B cell (primary cell): ENCODE results near the gene ANAPC2.

Source experiments
- EZH2 ChIP-seq: IDR thresholded peaks from 2 replicates; pipeline ENCODE4 v1.6.1; 2012; ENCODE audit warnings: borderline replicate concordance, low read depth, mild to moderate bottlenecking, moderate library complexity, low read length; ENCODE audit not compliant: insufficient read depth, poor library complexity, severe bottlenecking
- TF ChIP-seq, protein P1 (sequence below): fragments of 200-600 bp; IDR thresholded peaks from one replicate; pipeline ENCODE4 v1.8.0; 2022; ENCODE audit warnings: antibody characterized with exemption, mild to moderate bottlenecking

- TF ChIP-seq, protein P1, sequence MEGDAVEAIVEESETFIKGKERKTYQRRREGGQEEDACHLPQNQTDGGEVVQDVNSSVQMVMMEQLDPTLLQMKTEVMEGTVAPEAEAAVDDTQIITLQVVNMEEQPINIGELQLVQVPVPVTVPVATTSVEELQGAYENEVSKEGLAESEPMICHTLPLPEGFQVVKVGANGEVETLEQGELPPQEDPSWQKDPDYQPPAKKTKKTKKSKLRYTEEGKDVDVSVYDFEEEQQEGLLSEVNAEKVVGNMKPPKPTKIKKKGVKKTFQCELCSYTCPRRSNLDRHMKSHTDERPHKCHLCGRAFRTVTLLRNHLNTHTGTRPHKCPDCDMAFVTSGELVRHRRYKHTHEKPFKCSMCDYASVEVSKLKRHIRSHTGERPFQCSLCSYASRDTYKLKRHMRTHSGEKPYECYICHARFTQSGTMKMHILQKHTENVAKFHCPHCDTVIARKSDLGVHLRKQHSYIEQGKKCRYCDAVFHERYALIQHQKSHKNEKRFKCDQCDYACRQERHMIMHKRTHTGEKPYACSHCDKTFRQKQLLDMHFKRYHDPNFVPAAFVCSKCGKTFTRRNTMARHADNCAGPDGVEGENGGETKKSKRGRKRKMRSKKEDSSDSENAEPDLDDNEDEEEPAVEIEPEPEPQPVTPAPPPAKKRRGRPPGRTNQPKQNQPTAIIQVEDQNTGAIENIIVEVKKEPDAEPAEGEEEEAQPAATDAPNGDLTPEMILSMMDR = peak; percentile 49
- no peak for TF ChIP-seq EZH2
Measured at GRCh38 chr9:137188490-137189296, at the start of gene ANAPC2, which contains the start of gene SSNA1.
